HCT116 (cell line): ENCODE measurements around the gene THADA. TPM values are rescaled to one million over a fixed set of nuclear protein-coding genes. Genes with fewer than 3 reads are reported as not detected.

Experiments
- ATAC-seq: fragments of 200-7000 bp; cut with Tn5 transposase; 2 replicates; pipeline ENCODE4 v1.9.1; 2020; ENCODE audit warnings: mild to moderate bottlenecking, moderate library complexity
- BruUV-seq: library from RNA; stranded (reverse); fragments of 400-500 nt; replicated peaks from 2 replicates; lab custom pipeline; 2021; lab: Mats Ljungman, UMichigan
- CTCF ChIA-PET: fragments of 300-600 bp; sonication (Branson Sonifier 250); formaldehyde crosslinking; loops from one replicate; lab custom pipeline; 2021; ENCODE audit warnings: antibody characterized with exemption; lab: Charles Lee
- POLR2A ChIA-PET: fragments of 300-600, 350-600 bp; sonication (Branson Sonifier 250); formaldehyde crosslinking; loops from one replicate; lab custom pipeline; 2021; ENCODE audit warnings: antibody characterized with exemption; lab: Charles Lee
- RAD21 ChIA-PET, 2 experiments: fragments of 300-600 bp; sonication (Branson Sonifier 250); formaldehyde crosslinking; loops; one replicate each; lab custom pipeline; 2023; ENCODE audit warnings: low total read pairs in 2 of 2; ENCODE audit not compliant: uncharacterized antibody in 2 of 2, unreplicated experiment in 2 of 2, low non-redundant PET in 1 of 2; lab: Charles Lee
- DNase-seq: peaks from one replicate; pipeline ENCODE4 v3.0.0-alpha.2; 2010; ENCODE audit warnings: low read depth, low spot score
- H2AFZ ChIP-seq: fragments of 200-600 bp; shearing (Covaris generic), sonication (generic); 2 replicates; pipeline ENCODE4 v1.6.1; 2017; ENCODE audit warnings: low read depth, mixed run types, mixed read lengths, antibody characterized with exemption, low read length; ENCODE audit not compliant: poor library complexity, severe bottlenecking
- H3K27ac ChIP-seq: 2 replicates; pipeline ENCODE4 v1.5.1; 2012; ENCODE audit warnings: low read depth, low read length
- H3K27me3 ChIP-seq: fragments of 200-600 bp; sonication (generic); 2 replicates; pipeline ENCODE4 v1.6.1; 2016; ENCODE audit warnings: mixed run types, low read length, mixed read lengths; ENCODE audit not compliant: insufficient read depth
- H3K36me3 ChIP-seq, 2 experiments: fragments of 200-500 bp in 1 of 2; fragments of 200-600 bp in 1 of 2; sonication (Bioruptor generic) in 1 of 2; sonication (generic) in 1 of 2; 2 replicates each; pipeline versions ENCODE4 v1.5.1 to v1.6.1; 2014 to 2016; ENCODE audit warnings: low read length in 2 of 2, inconsistent platforms in 1 of 2, mixed read lengths in 1 of 2, mixed run types in 1 of 2; ENCODE audit not compliant: insufficient read depth in 2 of 2, control insufficient read depth in 1 of 2
- H3K4me1 ChIP-seq, 2 experiments: fragments of 200-600 bp in 1 of 2; sonication (generic) in 1 of 2; 2 replicates each; pipeline versions ENCODE4 v1.5.1 to v1.6.1; 2012 to 2017; ENCODE audit warnings: low read length in 2 of 2, inconsistent platforms in 1 of 2, mild to moderate bottlenecking in 1 of 2, mixed read lengths in 1 of 2, mixed run types in 1 of 2, moderate library complexity in 1 of 2; ENCODE audit not compliant: insufficient read depth in 2 of 2, control insufficient read depth in 1 of 2
- H3K4me2 ChIP-seq: fragments of 200-600 bp; sonication (generic); 2 replicates; pipeline ENCODE4 v1.6.1; 2017; ENCODE audit warnings: mixed run types, low read length, mixed read lengths
- H3K4me3 ChIP-seq, 2 experiments: fragments of 200-600 bp in 1 of 2; sonication (generic) in 1 of 2; replicated peaks in 1 of 2; 2 replicates each; pipeline ENCODE4 v1.5.1; 2011 to 2016; ENCODE audit warnings: low read length in 2 of 2, control low read depth in 1 of 2, low read depth in 1 of 2, mild to moderate bottlenecking in 1 of 2, mixed read lengths in 1 of 2, mixed run types in 1 of 2
- H3K79me2 ChIP-seq: fragments of 200-600 bp; sonication (generic); 2 replicates; pipeline ENCODE4 v1.6.1; 2017; ENCODE audit warnings: mild to moderate bottlenecking, mixed run types, low read length, moderate library complexity, mixed read lengths; ENCODE audit not compliant: insufficient read depth
- H3K9ac ChIP-seq: fragments of 200-600 bp; sonication (generic); 2 replicates; pipeline ENCODE4 v1.6.1; 2016; ENCODE audit warnings: low read length, mixed read lengths
- H3K9me2 ChIP-seq: fragments of 200-600 bp; sonication (generic), shearing (Covaris generic); 2 replicates; pipeline ENCODE4 v1.6.1; 2017; ENCODE audit warnings: mixed run types, mild to moderate bottlenecking, moderate library complexity; ENCODE audit not compliant: insufficient read depth
- H3K9me3 ChIP-seq, 2 experiments: fragments of 200-500 bp in 1 of 2; fragments of 200-600 bp in 1 of 2; sonication (Bioruptor generic) in 1 of 2; sonication (generic) in 1 of 2; 2 replicates each; pipeline ENCODE4 v1.6.1; 2014 to 2017; ENCODE audit warnings: low read length in 2 of 2, mixed read lengths in 2 of 2, inconsistent platforms in 1 of 2, low read depth in 1 of 2, mild to moderate bottlenecking in 1 of 2, mixed run types in 1 of 2, moderate library complexity in 1 of 2; ENCODE audit not compliant: control insufficient read depth in 1 of 2, insufficient read depth in 1 of 2
- H4K20me1 ChIP-seq: fragments of 200-600 bp; sonication (generic), shearing (Covaris generic); 2 replicates; pipeline ENCODE4 v1.6.1; 2017; ENCODE audit warnings: mixed run types, mild to moderate bottlenecking, moderate library complexity; ENCODE audit not compliant: insufficient read depth
- CBX3 ChIP-seq: IDR thresholded peaks from 2 replicates; pipeline ENCODE4 v1.6.1; 2012; ENCODE audit warnings: low read depth
- CEBPB ChIP-seq: IDR thresholded peaks from 2 replicates; pipeline ENCODE4 v1.6.1; 2012; ENCODE audit warnings: low read depth
- EGR1 ChIP-seq: IDR thresholded peaks from 2 replicates; pipeline ENCODE4 v1.6.1; 2012; ENCODE audit warnings: low read depth
- ELF1 ChIP-seq: IDR thresholded peaks from 2 replicates; pipeline ENCODE4 v1.6.1; 2012; ENCODE audit warnings: low read depth, borderline replicate concordance
- EZH2phosphoT487 ChIP-seq: fragments of 200-600 bp; IDR thresholded peaks from 2 replicates; pipeline ENCODE4 v1.6.1; 2018; ENCODE audit warnings: antibody characterized with exemption, borderline replicate concordance
- POLR2A ChIP-seq: IDR thresholded peaks from 2 replicates; pipeline ENCODE4 v1.7.0; 2011; ENCODE audit warnings: borderline replicate concordance; ENCODE audit not compliant: insufficient read depth, insufficient read length; ENCODE audit errors: extremely low read depth
- RAD21 ChIP-seq: IDR thresholded peaks from 2 replicates; pipeline ENCODE4 v1.6.1; 2012; ENCODE audit warnings: low read depth, mild to moderate bottlenecking
- SIN3A ChIP-seq: IDR thresholded peaks from 2 replicates; pipeline ENCODE4 v1.6.1; 2012; ENCODE audit warnings: low read depth
- SP1 ChIP-seq: IDR thresholded peaks from 2 replicates; pipeline ENCODE4 v1.6.1; 2012; ENCODE audit warnings: low read depth
- SRF ChIP-seq: IDR thresholded peaks from 2 replicates; pipeline ENCODE4 v1.6.1; 2012; ENCODE audit warnings: low read depth
- ZNF274 ChIP-seq: fragments of 200-500 bp; sonication (Bioruptor generic); IDR thresholded peaks from 2 replicates; pipeline ENCODE4 v1.6.1; 2014; ENCODE audit warnings: mild to moderate bottlenecking, low read depth, low read length, inconsistent platforms
- intact Hi-C: fragments of 100-400 bp; cut with micrococcal nuclease; formaldehyde crosslinking; loops from 2 replicates; pipeline ENCODE4 v1.10.0; 2022
- total RNA-seq: library from RNA; stranded (reverse); gene quantifications from one replicate; pipeline ENCODE4 v1.2.1, GENCODE V29; 2021; ENCODE audit not compliant: unreplicated experiment
- TF ChIP-seq, protein P1 (sequence below): IDR thresholded peaks from 2 replicates; pipeline ENCODE4 v1.6.1; 2011; ENCODE audit warnings: mild to moderate bottlenecking, low read length, moderate library complexity; ENCODE audit not compliant: insufficient replicate concordance; ENCODE audit errors: extremely low read depth
- TF ChIP-seq, protein P2 (sequence below): IDR thresholded peaks from 2 replicates; pipeline ENCODE4 v1.6.1; 2012; ENCODE audit warnings: low read depth
- TF ChIP-seq, protein P3 (sequence below): IDR thresholded peaks from 2 replicates; pipeline ENCODE4 v1.6.1; 2012
- TF ChIP-seq, protein P4 (sequence below), 3 experiments: fragments of 200-600 bp in 1 of 3; sonication (generic) in 1 of 3; IDR thresholded peaks in 2 of 3; conservative IDR thresholded peaks in 1 of 3; 2 replicates each; pipeline ENCODE4 v1.5.1; 2012 to 2017; ENCODE audit warnings: low read depth in 2 of 3, low read length in 2 of 3, antibody characterized with exemption in 1 of 3, borderline replicate concordance in 1 of 3, control low read depth in 1 of 3, mild to moderate bottlenecking in 1 of 3, mixed read lengths in 1 of 3, mixed run types in 1 of 3, moderate library complexity in 1 of 3; ENCODE audit not compliant: insufficient read depth in 1 of 3

The THADA gene
- total RNA-seq, 1 experiment from 2014 or later, result 30.7 TPM

DNA sequence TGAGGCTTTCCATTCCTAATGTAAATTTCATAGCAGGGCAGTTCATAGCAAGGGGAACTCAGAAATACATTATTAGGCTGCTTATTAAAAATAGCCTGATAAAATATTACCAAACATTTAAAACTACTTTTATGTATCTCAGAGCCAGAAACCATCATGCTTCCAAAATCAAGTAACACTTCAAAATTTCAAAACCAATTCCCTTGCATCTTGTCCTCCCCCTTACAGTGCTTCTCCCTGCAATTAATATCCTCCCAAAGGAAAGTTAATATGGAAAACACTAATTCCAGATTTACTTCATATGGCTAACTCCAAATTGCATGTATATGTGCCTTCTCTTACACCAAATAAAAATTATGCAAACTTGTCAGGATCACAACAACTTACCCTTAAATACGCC is 47.8 kb upstream of the THADA start (continued):
- TF ChIP-seq POLR2A, result no peak
- TF ChIP-seq, protein P1, sequence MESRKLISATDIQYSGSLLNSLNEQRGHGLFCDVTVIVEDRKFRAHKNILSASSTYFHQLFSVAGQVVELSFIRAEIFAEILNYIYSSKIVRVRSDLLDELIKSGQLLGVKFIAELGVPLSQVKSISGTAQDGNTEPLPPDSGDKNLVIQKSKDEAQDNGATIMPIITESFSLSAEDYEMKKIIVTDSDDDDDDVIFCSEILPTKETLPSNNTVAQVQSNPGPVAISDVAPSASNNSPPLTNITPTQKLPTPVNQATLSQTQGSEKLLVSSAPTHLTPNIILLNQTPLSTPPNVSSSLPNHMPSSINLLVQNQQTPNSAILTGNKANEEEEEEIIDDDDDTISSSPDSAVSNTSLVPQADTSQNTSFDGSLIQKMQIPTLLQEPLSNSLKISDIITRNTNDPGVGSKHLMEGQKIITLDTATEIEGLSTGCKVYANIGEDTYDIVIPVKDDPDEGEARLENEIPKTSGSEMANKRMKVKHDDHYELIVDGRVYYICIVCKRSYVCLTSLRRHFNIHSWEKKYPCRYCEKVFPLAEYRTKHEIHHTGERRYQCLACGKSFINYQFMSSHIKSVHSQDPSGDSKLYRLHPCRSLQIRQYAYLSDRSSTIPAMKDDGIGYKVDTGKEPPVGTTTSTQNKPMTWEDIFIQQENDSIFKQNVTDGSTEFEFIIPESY, result no peak
- TF ChIP-seq ELF1, result no peak
- TF ChIP-seq, protein P2, sequence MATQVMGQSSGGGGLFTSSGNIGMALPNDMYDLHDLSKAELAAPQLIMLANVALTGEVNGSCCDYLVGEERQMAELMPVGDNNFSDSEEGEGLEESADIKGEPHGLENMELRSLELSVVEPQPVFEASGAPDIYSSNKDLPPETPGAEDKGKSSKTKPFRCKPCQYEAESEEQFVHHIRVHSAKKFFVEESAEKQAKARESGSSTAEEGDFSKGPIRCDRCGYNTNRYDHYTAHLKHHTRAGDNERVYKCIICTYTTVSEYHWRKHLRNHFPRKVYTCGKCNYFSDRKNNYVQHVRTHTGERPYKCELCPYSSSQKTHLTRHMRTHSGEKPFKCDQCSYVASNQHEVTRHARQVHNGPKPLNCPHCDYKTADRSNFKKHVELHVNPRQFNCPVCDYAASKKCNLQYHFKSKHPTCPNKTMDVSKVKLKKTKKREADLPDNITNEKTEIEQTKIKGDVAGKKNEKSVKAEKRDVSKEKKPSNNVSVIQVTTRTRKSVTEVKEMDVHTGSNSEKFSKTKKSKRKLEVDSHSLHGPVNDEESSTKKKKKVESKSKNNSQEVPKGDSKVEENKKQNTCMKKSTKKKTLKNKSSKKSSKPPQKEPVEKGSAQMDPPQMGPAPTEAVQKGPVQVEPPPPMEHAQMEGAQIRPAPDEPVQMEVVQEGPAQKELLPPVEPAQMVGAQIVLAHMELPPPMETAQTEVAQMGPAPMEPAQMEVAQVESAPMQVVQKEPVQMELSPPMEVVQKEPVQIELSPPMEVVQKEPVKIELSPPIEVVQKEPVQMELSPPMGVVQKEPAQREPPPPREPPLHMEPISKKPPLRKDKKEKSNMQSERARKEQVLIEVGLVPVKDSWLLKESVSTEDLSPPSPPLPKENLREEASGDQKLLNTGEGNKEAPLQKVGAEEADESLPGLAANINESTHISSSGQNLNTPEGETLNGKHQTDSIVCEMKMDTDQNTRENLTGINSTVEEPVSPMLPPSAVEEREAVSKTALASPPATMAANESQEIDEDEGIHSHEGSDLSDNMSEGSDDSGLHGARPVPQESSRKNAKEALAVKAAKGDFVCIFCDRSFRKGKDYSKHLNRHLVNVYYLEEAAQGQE, result no peak
- no peak for TF ChIP-seq SP1
- no peak for TF ChIP-seq SIN3A
- TF ChIP-seq, protein P3, sequence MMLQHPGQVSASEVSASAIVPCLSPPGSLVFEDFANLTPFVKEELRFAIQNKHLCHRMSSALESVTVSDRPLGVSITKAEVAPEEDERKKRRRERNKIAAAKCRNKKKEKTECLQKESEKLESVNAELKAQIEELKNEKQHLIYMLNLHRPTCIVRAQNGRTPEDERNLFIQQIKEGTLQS, result no peak

DNA sequence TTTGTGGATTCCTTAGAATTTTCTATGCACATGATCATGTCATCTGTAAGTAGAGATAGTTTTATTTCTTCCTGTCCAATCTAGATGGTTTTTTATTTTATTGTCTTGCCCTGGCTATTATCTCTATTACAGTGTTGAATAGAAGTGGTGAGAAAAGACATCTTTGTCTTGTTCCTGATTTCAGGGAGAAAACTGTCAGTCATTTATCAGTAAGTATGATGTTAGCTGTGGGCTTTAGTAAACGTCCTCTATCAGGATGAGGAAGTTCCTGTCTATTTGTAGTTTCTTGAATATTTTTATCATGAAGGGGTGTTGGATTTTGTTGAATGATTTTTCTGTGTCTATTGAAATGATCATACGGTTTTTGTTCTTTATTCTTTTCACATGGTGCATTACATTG is 46.5 kb upstream of the THADA start:
- H3K27me3 ChIP-seq, result no peaks in the 10 kb centered on the region
- CTCF ChIA-PET, result interaction anchor here (1.1 kb wide), 1 partner anchor 37 kb away, joined by 3 read pairs; no protein-coding TSS in a partner anchor
- H3K9ac ChIP-seq, result no peak overlapping the region
- H3K9me2 ChIP-seq, result no peaks in the 10 kb centered on the region
- no peak overlapping the region for H2AFZ ChIP-seq
- H3K27ac ChIP-seq, result no peak overlapping the region
- ATAC-seq, result no peak
- no peak overlapping the region for H3K4me3 ChIP-seq
- peaks cover 0 to 8% of the 10 kb centered on the region in 2 experiments; a peak in 1 of 4 replicates for H3K4me1 ChIP-seq
- H4K20me1 ChIP-seq, result no peaks in the 10 kb centered on the region
- no peak for DNase-seq
- H3K4me2 ChIP-seq, result no peak overlapping the region
- BruUV-seq, result no TSS peak
- H3K79me2 ChIP-seq, result no peaks in the 10 kb centered on the region
- H3K36me3 ChIP-seq, result no peaks in the 10 kb centered on the region
- no peaks in the 10 kb centered on the region for H3K9me3 ChIP-seq
- RAD21 ChIA-PET, result no interaction called here
- POLR2A ChIA-PET, result no interaction called here
- intact Hi-C loops, result no loop called here
- TF ChIP-seq ELF1, result no peak
- no peak for TF ChIP-seq CBX3
- TF ChIP-seq EGR1, result no peak
- TF ChIP-seq POLR2A, result no peak
- no peak for TF ChIP-seq SRF
- TF ChIP-seq, protein P3, result no peak
- TF ChIP-seq RAD21, result no peak
- TF ChIP-seq ZNF274, result no peak
- TF ChIP-seq, protein P4, sequence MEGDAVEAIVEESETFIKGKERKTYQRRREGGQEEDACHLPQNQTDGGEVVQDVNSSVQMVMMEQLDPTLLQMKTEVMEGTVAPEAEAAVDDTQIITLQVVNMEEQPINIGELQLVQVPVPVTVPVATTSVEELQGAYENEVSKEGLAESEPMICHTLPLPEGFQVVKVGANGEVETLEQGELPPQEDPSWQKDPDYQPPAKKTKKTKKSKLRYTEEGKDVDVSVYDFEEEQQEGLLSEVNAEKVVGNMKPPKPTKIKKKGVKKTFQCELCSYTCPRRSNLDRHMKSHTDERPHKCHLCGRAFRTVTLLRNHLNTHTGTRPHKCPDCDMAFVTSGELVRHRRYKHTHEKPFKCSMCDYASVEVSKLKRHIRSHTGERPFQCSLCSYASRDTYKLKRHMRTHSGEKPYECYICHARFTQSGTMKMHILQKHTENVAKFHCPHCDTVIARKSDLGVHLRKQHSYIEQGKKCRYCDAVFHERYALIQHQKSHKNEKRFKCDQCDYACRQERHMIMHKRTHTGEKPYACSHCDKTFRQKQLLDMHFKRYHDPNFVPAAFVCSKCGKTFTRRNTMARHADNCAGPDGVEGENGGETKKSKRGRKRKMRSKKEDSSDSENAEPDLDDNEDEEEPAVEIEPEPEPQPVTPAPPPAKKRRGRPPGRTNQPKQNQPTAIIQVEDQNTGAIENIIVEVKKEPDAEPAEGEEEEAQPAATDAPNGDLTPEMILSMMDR (IDR thresholded peaks at IDR 0.05 in 2 of 3, conservative IDR thresholded peaks at IDR 0.05 in 1 of 3; ENCODE audit: borderline replicate concordance in 1 of 3, insufficient read depth in 1 of 3, low read depth in 2 of 3, low read length in 2 of 3), result no peak
- TF ChIP-seq SIN3A, result no peak
- no peak for TF ChIP-seq CEBPB
- TF ChIP-seq EZH2phosphoT487, result no peak
